Loucy (cell line): ENCODE data around the gene MAPK8IP2.
"Not testable (repeated sequence)": the region's sequence is repeated elsewhere in the genome, so short reads cannot be mapped to it uniquely, and the experiment has no call there.

Source experiments
- EZH2phosphoT487 ChIP-seq: fragments of 200-600 bp; IDR thresholded peaks from 2 replicates; pipeline ENCODE4 v1.6.1; 2018; ENCODE audit warnings: antibody characterized with exemption, mild to moderate bottlenecking, moderate library complexity, borderline replicate concordance
- TF ChIP-seq, protein P1 (sequence below): fragments of 200-600 bp; sonication (generic); conservative IDR thresholded peaks from 2 replicates; pipeline ENCODE4 v1.5.1; 2014; ENCODE audit warnings: mild to moderate bottlenecking, antibody characterized with exemption, low read length

DNA sequence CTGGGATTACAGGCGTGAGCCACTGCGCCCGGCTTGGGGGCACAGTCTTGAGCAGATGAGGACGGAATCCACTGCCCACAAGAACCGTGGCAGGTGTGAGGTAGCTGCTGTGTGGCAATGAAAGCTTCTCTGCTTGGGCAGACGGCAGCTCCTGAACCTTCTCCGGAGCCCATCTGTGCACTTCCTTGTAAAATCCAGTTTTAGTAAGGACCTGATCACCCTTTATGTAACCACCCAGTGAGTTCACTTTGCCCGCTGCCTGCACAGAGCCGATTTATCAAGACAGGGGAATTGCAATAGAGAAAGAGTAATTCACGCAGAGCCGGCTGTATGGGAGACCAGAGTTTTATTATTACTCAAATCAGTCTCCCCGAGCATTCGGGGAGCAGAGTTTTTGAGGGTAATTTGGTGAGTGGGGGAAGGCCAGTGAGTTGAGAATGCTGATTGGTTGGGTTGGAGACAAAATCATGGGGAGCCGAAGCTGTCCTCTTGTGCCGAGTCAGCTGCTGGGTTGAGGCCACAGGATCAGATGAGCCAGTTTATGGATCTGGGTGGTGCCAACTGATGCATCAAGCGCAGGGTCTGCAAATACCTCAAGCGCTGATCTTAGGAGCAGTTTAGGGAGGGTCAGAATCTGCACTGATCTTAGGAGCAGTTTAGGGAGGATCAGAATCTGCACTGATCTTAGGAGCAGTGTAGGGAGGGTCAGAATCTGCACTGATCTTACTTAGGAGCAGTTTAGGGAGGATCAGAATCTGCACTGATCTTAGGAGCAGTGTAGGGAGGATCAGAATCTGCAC is 42.6 kb downstream of the MAPK8IP2 start:
- TF ChIP-seq, protein P1, sequence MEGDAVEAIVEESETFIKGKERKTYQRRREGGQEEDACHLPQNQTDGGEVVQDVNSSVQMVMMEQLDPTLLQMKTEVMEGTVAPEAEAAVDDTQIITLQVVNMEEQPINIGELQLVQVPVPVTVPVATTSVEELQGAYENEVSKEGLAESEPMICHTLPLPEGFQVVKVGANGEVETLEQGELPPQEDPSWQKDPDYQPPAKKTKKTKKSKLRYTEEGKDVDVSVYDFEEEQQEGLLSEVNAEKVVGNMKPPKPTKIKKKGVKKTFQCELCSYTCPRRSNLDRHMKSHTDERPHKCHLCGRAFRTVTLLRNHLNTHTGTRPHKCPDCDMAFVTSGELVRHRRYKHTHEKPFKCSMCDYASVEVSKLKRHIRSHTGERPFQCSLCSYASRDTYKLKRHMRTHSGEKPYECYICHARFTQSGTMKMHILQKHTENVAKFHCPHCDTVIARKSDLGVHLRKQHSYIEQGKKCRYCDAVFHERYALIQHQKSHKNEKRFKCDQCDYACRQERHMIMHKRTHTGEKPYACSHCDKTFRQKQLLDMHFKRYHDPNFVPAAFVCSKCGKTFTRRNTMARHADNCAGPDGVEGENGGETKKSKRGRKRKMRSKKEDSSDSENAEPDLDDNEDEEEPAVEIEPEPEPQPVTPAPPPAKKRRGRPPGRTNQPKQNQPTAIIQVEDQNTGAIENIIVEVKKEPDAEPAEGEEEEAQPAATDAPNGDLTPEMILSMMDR: not testable (repeated sequence)
- TF ChIP-seq EZH2phosphoT487: not testable (repeated sequence)
